Activated CD8-positive, alpha-beta memory T cell treated with anti-CD3 and anti-CD28 coated beads for 24 hours (primary cell): Measurements from ENCODE around the gene ARHGEF33.
A peak's percentile ranks its signal among the peaks of the same experiment; 100 is the strongest.

Experiments
- DNase-seq: peaks from one replicate; pipeline ENCODE4 v3.0.0-alpha.2; 2020

ARHGEF33 gene

GRCh38 chr2:38889575-38889974 lies at the start of gene ARHGEF33:
Gene ARHGEF33, plus strand, starts transcription at chr2:38889875. Its CDS starts 29,573 bp downstream, at chr2:38919448.
- no peak for DNase-seq

DNA sequence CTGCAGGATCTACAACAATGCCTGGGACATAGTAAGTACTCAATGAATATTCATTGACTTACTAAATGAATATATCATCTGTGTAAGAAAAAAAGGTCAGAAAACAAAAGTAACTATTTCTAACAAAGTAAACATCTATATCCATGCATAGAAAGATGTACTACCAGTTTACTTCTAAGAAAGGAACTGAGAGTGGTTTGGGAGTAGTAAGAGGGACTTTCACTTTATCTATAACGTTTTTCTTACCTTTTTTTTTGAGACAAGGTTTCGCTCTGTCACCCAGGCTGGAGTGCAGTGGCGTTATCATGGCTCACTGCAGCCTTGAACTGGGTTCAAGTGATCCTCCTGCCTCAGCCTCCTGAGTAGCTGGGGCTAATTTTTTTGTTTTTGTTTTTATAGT lies 39.6 kb upstream of the ARHGEF33 start:
- DNase-seq, result no peak

DNA sequence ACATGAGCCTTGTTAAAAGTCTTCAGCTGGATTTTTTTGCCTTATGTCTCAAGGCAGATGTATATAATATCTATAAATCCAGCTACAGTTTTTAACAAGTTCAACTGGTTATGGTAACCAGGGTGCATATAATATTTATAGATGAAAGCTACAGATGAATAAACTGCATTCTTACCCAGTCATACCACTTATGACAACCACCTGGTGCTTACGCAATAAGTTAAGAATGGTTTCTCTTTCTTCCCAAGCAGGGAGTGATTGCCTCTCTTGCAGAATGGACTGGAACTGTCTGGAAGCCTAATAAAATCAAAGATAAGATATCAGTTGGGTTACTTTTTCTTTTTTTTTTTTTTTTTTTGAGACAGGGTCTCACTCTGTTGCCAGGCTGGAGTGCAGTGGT lies 33.5 kb upstream of the ARHGEF33 start:
- DNase-seq, result no peak

DNA sequence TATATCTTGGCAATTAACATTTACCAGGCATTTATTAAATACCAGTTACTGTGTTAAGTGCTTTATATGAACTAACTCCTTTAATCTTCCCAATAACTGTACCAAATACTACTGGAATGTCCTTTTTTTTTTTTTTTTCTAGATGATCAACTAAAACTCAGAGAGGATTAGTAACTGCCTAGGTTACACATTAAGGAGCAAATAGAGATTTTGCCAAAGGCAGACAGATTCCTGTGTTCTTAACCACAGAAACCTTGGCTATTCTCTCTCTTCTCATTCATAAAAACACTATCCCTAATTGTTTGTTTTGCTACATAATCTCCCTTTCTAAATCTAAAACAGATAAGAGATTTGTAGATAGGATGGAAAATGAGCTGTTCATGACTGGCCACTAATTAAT lies 27.2 kb upstream of the ARHGEF33 start:
- DNase-seq, result no peak

DNA sequence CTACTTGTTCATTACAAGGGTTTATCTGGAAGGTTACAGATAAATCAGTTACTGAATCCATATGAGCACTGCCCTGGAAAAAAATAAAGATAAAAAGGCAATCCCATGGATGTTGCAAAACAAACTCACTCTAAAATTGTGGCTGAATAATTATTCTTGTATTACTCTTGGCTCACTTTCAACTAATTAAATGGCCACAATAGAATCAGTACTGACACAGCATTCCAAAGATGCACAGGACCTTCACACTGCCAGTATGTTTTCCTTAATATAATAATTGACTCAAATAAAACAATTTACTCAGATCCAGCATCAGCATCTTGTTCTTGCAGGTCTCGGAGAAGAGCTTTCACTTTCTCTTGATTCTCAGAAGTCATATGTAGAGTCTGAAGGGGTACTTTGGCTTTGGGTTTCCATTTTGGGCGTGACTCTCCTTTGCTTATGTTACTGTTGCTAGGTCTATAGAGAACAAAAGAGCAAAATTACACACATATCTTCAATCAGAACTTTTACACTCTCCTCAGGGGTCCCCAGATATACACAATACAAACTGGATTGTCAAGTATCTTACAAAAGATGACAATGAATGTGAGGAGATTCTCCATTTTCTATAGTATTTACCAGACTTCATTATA lies 26.5 kb upstream of the ARHGEF33 start:
- no peak for DNase-seq

DNA sequence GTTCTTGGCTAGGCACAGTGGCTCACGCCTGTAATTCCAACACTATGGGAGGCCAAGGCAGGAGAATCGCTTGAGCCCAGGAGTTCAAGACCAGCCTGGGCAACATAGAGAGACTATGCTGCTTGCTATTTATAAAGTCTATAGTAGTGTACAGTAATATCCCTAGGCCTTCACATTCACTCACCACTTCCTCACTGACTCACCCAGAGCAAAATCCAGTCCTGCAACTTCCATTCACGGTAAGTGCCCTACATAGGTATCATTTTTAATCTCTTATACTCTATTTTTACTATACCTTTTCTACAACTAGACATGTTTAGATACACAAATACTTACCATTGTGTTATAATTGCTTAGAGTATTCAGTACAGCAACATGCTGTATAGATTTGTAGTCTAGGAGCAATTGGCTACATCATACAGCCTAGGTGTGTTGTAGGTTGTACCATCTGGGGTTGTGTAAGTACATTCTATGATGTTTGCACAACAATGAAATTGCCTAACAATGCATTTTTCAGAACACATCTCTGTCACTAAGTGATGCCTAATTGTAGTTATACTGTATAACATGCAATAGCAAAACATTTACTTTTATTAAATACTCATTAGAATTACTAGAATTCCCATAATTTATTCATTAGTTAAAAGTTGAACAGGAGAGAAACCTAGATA lies 22.8 kb upstream of the ARHGEF33 start:
- no peak for DNase-seq

- DNase-seq, result no peak
These were observed 18.2 kb upstream of the ARHGEF33 start for GRCh38 chr2:38871432-38871831.

GRCh38 chr2:38873763-38874162 lies 15.9 kb upstream of the ARHGEF33 start:
- no peak for DNase-seq

- DNase-seq, result no peak
These were observed 14.5 kb upstream of the ARHGEF33 start for GRCh38 chr2:38875227-38875575.

DNA sequence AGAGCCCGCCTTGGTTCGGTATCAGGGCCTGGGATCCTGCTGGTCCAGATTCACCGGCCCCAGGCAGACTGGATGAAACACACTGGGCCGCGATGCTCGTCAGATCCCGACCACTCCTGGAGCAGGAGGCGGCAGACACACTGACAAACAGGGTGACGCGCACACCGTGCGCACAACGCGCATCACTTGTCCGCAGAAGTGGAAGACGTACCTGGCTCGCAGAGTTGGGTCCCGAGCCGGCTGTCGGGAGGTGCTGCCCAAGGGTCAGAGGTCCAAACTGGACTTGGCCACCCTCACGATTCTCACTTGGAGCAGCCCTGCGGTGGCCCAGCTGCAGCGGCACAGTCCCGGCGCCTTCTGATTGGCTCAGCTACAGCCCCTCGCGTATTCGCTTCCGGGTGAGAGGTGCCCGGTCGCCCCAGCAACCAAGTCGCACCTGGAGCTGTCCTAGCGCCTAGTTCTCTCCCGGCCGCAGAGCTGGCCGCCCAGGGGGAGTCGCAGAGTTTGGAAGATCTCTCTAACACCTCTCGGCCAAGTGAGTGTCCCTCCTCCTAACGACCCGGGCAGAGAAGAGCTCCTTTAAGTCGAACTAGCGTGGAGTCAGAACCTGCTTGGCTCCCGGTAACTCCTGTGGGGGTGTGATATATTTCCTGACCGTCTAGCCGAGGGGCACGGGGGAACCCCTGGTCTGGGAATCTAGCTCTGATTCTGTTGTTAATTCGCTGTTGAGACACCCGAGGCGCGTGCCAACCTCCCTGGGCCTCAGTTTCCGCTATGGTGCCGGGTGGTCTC lies 13.9 kb upstream of the ARHGEF33 start, which contains the start of the genes DHX57 and MORN2:
Gene DHX57, minus strand, starts transcription at position 359 of the 792 bp plus-strand sequence. CDS start 7,529 bp downstream, outside the sequence.
Gene MORN2, plus strand, starts transcription at position 401 of the 792 bp plus-strand sequence.
- peak; percentile 91 for DNase-seq

DNA sequence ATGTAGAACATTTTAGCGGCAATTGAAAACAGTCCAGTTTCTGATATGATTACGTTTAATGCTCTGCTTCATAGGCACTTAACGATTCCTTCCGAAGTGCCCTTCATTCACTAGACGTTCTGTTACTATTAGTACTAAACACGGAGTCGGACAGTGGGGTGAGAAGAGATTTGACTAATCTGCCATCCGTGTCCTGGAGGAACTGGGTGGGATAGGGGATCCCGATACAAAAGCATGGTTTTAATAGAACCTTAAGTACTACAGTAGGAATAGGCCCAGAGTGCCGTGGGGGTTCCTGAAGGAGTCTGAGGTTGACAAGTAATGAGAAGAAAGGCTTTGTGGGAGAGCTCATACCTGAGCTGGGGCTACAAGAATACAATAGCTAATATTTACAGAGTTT lies 13.3 kb upstream of the ARHGEF33 start:
- DNase-seq, result no peak

- no peak for DNase-seq
These were observed 3.6 kb upstream of the ARHGEF33 start for GRCh38 chr2:38886063-38886462.

DNA sequence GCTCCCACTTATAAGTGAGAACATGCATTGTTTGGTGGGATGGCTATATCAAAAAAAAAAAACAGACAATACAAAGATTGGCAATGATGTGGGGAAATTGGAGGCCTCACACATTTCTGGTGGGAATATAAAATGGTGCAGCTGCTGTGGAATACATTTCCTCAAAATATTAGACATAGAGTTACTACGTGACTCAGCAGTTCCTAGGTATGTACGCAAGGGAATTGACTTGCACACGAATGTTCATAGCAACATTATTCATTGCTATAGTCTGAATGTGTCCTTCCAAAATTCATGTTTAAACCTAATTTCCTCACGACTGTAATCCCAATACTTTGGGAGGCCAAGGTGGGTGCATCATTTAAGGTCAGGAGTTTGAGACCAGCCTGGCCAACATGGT lies 2.3 kb upstream of the ARHGEF33 start:
- DNase-seq, result no peak

DNA sequence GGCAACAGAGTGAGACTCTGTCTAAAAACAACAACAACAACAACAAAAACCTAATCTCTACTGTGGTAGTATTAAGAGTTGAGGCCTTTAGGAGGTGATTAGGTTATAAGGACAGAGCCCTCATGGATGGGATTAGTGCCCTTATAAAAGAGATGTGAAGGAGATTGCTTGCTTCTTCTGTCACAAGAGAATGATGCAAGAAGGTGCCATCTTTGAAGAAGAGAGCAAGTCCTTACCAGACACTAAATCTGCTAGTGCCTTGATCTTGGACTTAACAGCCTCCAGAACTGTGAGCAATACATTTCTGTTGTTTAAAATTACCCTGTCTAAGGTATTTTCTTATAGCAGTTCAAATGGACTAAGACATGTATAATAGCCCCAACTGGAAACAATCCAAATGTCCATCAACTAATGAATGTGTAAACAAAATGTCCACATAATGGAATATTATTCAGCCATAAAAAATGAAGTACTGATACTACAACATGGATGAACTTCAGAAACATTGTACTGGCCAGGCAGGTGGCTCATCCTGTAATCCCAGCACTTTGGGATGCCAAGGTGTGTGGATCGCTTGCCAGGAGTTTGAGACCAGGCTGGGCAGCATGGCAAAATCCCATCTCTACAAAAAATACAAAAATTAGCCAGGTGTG lies 1.6 kb upstream of the ARHGEF33 start:
- DNase-seq, result no peak

- DNase-seq, result no peak
These were observed 630 bp upstream of the ARHGEF33 start for GRCh38 chr2:38889045-38889444.

- no peak for DNase-seq
These were observed 3.1 kb downstream of the ARHGEF33 start for GRCh38 chr2:38892819-38893218.

DNA sequence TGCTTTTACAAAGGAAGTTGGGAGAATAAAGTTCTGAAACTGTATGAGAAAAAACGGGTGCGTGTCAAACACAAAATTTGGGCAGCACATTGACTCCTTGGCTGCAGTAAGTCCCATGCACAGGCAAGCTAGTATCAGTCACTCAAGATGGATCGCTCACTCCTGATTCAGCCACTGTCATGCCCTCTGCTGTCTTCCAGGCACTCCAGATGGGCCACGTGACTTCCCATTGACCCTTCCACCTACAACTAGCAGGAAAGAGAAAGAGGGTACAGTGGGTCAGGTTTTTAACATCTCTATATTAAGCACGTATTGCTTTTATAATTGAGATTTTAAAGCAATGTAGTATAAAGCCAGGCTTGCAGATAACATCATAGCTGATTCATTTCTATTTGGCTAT lies 8.6 kb downstream of the ARHGEF33 start:
- DNase-seq, result no peak

DNA sequence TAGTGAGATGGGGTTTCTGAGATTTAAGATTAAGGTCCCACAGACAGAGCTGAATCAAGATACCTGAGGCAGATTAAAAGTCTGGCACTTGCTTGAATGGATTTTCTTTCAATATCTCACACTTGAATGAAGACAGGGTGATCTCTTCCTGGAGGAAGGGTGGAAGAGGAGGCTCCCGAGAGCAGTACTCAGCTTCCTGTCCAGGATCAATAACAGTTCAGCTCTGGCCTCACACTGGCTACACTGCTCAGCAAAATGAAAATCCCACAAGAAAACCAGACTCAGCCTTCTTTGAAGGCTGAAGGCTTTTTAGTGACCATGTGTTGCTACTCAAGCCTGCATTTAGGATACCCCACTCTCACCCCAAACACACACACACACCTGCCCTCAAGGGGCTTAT lies 11.1 kb downstream of the ARHGEF33 start:
- DNase-seq, result no peak

- no peak for DNase-seq
These were observed 15.6 kb downstream of the ARHGEF33 start for GRCh38 chr2:38905251-38905650.

GRCh38 chr2:38907242-38907641 lies 17.6 kb downstream of the ARHGEF33 start:
- no peak for DNase-seq

DNA sequence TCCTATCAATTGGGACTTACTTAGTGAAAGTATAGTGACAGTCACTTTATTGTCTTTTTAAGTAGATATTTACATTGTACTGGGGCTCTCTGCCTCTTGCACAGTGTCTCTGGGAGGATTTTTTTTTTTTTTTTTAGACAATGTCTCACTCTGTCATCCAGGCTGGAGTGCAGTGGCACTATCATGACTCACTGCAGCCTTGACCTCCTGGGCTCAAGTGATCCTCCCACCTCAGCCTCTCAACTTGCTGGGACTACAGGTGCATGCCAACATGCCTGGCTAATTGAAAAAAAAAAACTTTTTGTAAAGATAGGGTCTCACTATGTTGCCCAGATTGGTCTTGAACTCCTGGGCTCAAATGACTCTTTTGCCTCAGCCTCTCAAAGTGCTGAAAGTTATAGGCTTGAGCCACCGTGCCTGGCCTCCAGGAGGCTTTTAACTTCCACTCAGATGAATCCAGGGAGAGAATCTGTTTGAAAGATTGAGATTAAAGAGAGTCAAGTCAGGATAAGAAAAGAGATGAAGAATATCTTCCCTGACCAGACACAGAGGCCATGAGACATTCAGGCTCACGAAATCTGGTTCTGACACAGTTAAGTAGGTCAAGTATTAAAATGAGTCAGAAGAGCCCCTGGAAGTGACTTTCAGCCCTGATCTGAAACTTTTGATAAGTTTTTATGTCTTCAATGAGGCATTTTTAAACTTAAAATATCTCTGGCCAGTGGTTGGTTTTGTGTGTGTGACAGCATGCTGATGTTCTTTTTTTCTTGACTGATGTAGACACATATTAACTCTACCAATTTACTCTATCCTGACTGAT lies 18.3 kb downstream of the ARHGEF33 start:
- DNase-seq, result no peak

DNA sequence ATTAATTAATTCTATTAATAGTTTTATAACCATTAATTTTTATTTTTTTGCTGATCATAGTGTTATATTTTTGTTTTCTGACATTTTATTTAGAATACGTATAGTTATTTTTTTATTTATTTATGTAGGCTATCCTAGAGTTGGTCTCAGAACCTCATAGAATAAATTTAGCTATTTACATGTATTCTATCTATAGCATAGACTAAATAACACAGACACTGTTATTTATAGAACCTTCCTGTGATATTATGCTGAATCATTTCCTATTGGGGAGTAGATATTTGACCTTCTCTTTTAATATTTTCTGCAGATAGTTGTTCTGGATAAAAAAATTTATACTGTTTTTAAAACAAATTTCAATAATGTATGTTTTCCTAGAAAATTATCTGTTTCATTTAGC lies 20.2 kb downstream of the ARHGEF33 start:
- DNase-seq, result no peak

DNA sequence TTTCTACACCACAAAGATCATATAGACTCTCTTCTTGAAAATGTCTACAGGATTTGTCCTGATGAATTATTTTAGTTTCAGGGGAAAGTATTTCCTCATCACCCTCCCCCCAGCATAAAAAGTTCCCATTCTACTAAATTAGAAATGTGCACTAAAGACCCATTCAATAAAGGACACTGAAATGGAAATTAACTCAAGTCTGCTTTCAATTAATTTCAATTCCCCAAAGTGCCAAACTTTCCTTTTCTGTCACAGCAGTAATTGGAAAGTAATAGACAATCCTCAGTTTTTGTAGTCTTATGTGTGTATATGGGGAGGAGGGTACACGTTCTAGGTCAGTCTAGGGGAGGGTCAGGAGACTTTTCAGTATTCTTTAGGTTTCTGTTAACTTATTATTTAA lies 21.5 kb downstream of the ARHGEF33 start:
- no peak for DNase-seq
